Measurements from ENCODE around the gene USP47.

USP47 gene

GRCh38 chr11:11976481-11977127 is 134.8 kb downstream of the USP47 start:
- H3K27ac ChIP-seq = no peak overlapping the region
- TF ChIP-seq ZFX (IDR thresholded peaks at IDR 0.05; ENCODE audit: borderline replicate concordance) (no peak), CTCF (IDR thresholded peaks at IDR 0.05) (no peak)

- H3K27ac ChIP-seq = no peak overlapping the region
Measured at GRCh38 chr11:11977206-11977938, 135.6 kb downstream of the USP47 start.

GRCh38 chr11:11978098-11978637 is 136.4 kb downstream of the USP47 start:
- TF ChIP-seq ZFX (IDR thresholded peaks at IDR 0.05; ENCODE audit: borderline replicate concordance) = no peak
- TF ChIP-seq CTCF (IDR thresholded peaks at IDR 0.05) = no peak

More at GRCh38 chr11:11977206-11977938, 135.6 kb downstream of the USP47 start:
- TF ChIP-seq CTCF (IDR thresholded peaks at IDR 0.05) (no peak), ZFX (IDR thresholded peaks at IDR 0.05; ENCODE audit: borderline replicate concordance) (no peak)

GRCh38 chr11:11978792-11979487 is 137.2 kb downstream of the USP47 start:
- no peak overlapping the region for H3K27ac ChIP-seq
- no peak for TF ChIP-seq ZFX (IDR thresholded peaks at IDR 0.05; ENCODE audit: borderline replicate concordance)
- TF ChIP-seq CTCF (IDR thresholded peaks at IDR 0.05) = no peak

More at GRCh38 chr11:11978098-11978637, 136.4 kb downstream of the USP47 start:
- H3K27ac ChIP-seq = no peak overlapping the region

- no peak overlapping the region for H3K27ac ChIP-seq
Measured at GRCh38 chr11:11979488-11980117, 137.8 kb downstream of the USP47 start.

GRCh38 chr11:11980200-11980599 is 138.4 kb downstream of the USP47 start:
- H3K27ac ChIP-seq = no peak overlapping the region
- TF ChIP-seq ZFX (IDR thresholded peaks at IDR 0.05; ENCODE audit: borderline replicate concordance) = no peak
- TF ChIP-seq CTCF (IDR thresholded peaks at IDR 0.05) = no peak

More at GRCh38 chr11:11979488-11980117, 137.8 kb downstream of the USP47 start:
- TF ChIP-seq ZFX (IDR thresholded peaks at IDR 0.05; ENCODE audit: borderline replicate concordance) (no peak), CTCF (IDR thresholded peaks at IDR 0.05) (no peak)

Data from 22Rv1 (cell line).